Ovary (tissue), 3 donors: ENCODE measurements around the gene CCDC141.

Source experiments
- CTCF ChIP-seq, 3 donors: fragments of 450-650 bp in 2 of 3; fragments of 200-600 bp in 1 of 3; IDR thresholded peaks; one replicate each; pipeline versions ENCODE4 v1.5.1 to v1.8.0; 2016 to 2022; ENCODE audit warnings: antibody characterized with exemption in 3 of 3, mild to moderate bottlenecking in 1 of 3
- POLR2A ChIP-seq: fragments of 450-650 bp; IDR thresholded peaks from one replicate; pipeline ENCODE4 v1.6.1; 2017; ENCODE audit warnings: antibody characterized with exemption, mild to moderate bottlenecking, moderate library complexity
- donor health status: DM: no; HTN: no; CAD: no.

- TF ChIP-seq CTCF (IDR thresholded peaks at IDR 0.05), result no peak
- TF ChIP-seq POLR2A, result no peak
These were observed 238.0 kb downstream of the CCDC141 start for GRCh38 chr2:178811901-178812300.
